ENCODE data around the gene GFRA1.
"Not testable (repeated sequence)": the region's sequence is repeated elsewhere in the genome, so short reads cannot be mapped to it uniquely, and the experiment has no call there.

GFRA1 gene

DNA sequence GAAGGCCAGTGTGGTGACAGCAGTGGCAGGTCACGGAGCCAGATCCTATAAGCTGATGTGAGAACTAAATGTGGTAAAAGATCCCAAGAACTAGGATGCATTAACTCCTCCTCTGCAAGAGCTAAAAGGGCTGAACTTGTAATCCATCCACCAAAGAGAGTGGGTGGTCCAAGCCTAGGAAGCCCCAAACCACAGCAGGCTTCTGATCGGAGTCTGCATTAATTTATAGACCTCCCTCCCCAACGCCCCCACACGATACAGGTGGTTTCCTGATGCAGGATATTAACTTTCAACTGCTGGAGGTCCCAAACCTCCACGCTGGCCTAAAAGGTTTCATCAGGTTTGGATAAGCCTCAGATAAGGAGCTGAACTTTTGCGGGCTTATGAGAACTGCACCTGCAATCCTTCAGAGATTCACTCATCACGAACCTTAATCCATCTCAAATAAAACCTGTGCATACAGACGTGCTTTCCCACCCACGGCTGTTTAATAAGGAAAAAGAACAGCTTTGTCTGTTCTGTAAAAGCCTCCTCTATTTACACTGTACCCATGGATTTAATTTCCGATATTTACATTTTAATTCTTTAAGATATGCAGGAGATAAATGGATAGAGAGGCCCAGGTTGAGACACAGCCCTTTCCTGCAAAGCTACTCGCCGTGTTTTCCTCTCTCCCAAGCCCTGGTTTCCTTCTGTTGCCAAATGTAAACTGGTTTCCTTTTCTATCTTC is 74.9 kb downstream of the GFRA1 start:
- DNase-seq (ENCODE audit: low spot score), result no peak

DNA sequence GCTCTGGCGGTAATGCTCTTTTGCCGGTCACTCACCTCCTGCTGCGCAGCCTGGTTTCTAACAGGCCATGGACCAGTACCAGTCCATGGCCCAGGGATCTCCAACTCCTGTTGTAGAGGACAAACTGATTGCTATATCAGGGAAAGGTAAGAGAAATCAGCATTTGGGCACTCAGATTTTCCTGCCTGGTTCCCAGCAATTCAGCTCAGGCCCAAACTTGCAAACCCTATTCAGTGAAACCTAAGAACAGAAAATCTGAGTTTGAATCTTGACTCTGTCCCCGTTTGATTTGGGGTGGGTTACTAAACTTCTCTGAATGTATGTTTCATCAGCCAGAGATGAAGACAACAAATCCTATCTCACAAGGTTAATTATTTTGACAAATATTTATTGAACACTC is 77.4 kb downstream of the GFRA1 start:
- no peak for DNase-seq (ENCODE audit: low spot score)

DNA sequence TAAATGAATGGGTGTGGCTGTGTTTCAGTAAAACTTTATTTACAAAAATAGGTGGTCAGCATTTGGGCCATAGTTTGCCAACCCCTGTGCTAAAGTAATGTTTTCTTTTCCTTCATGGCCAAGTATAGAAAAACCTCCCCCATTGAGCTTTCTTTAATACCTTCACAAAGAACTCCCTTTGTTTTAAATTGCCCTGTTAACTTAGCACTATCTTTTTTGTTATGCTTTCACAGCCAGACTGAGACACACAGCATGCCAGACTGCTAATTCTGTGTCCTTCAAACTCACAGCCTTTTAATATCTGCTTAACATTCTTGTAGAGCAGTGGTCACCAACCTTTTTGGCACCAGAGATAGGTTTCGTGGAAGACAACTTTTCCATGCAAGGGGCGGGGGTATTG is 78.0 kb downstream of the GFRA1 start:
- no peak for DNase-seq (ENCODE audit: low spot score)

DNA sequence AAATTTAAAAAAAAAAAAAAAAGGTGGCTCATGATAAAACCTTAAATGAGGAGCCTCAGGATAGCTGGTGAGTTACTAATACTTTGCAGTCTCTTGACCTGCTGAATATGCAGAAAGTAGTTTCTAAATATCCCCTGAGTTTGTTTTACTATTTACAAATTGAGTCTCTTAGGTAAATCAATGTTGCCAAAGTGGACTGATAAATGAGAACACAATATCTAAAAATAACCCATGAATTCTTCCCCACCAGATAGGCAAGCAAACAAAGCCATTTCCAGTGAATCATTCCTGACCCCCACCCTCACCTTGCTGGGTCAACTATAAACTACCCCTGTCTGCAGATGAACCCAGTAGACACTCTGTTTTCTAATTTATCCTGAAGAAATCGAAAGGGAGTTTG is 78.9 kb downstream of the GFRA1 start:
- no peak for DNase-seq (ENCODE audit: low spot score)

DNA sequence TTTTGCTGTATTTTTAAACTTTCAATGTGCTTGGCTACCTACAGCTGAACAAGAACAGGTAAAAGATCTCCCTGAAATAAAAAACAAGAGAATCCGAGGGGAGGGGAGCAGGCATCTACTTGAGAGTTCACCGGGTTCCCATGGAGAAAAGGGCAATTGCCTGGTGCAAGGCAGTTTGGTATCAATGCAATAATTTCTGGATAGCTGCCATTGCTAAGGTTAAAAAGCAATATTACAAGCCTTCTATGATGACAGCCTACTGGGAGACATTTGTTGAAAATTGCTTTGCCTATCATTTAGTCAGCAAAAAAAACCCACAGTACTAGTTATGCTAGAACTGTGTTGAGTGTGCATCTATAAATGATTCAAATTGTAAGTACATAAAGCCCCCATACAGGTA is 82.1 kb downstream of the GFRA1 start:
- no peak for DNase-seq (ENCODE audit: low spot score)

DNA sequence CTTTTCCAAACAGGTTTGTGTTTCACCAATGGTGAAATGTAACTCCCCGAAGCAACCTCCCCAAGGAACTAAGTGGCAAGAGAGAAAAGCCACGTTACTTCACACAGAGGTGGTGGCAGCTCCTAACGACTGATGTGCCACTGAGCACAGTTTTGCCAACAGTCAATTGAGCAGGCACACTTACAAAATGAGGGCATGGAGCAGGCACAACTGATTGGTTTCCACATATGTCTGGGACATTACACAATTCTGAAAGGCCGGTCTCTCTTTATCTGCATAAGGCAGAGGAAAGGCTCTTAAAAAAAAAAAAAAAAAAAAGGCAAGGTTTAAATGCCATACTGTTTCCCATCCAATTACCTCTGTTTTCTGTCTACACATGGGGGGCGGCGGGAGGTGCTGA is 86.7 kb downstream of the GFRA1 start:
- no peak for DNase-seq (ENCODE audit: low spot score)

DNA sequence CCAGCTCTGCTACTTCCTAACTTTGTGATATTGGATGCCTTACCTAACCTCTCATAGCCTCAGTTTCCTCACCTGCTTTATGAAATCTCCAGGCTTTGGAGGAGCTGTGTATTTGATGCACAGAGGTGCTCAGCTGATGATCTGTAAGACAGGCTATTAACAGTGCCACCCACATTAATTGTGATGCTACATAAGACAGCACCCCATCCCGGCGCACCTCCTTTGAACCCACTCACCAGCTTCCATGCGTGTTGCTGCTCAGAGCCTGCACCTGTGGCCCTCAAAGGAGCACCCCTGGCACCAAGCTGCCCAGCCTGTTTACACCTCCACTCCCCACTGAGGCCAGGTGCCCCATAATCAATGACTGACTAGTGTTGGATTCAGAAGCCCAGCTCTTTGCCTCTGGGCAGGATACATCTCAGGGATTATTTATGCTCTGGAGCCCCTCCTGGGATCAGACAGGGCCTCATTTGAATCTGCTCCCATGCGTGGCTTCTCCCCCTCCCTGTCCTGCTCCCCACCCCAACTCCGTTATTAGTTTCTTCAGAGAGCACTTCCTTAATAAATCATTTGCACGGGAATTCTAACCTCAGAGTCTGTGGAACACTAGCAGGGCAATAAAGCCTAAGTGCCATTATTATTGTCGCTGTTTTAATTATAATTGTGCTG is 87.7 kb downstream of the GFRA1 start:
- no peak for DNase-seq (ENCODE audit: low spot score)

DNA sequence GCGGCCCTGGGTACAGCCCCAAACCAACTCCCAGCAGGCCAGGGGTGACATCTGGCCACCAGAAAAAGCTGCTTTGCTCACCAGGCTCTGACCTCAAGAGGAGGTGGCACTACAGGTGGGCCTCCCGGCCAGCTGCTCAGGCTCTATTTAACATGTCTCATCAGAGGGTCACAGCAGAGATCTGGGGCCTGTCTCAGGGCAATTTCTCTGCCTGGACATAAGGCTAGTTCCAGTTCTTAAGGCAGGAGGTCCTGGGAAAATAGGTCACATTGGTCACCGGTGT is 88.6 kb downstream of the GFRA1 start:
- no peak for DNase-seq (ENCODE audit: low spot score)

DNA sequence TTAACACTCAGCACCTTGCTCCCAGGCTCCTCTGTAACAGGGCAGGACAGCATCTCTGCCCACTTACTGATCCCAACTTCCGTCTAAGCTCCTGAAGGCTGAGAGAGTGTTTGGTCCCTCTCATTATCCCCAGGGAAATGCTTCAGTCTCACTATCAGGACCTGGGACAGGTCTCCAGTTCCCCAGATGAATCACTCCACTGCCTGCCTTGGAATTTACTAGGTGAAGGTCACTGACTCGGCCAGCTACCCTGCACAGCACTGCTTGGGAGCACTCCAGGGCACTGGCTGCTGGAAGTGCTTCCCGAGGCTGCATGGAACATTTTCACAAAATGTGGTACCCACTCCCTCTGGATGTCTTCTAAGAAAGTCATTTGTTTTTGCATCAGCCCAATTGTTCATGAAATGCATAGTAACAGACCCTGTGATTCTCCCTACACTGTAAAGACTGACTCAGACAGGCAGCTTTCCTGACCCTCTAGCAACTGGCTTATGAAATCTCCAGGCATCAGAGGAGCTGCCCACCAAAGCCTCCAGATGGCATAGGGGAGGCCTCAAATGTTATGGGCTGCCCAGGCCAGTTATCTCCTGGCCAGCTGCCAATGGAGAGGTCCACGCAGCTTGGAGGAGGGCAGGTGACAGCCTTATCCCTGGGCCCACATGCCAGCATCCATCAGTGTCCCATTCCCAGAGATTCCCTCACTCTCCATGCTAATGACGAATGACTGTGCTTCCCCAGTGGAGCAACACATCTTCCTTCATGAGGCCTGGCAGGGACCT is 89.1 kb downstream of the GFRA1 start:
- DNase-seq (ENCODE audit: low spot score), result peak; percentile 72

DNA sequence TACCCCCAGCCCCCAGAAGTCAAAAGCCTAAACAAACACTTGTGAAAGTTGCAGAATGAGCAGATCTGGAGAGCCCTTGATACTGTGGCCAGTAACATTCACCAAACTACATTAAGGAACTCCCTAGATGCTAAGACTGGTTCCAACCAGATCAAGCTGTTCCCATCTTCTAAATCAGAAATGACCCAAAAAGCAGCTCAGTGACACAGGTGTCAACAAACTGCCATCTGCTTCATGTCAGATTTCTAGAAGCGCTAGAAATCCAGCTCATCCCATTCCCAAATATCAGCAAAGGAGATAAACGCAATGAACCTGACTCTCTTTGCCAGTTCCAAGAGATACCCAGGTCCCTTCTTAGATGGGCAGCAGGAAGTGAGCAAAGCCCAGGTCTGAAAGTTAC is 90.6 kb downstream of the GFRA1 start:
- DNase-seq (ENCODE audit: low spot score), result no peak

DNA sequence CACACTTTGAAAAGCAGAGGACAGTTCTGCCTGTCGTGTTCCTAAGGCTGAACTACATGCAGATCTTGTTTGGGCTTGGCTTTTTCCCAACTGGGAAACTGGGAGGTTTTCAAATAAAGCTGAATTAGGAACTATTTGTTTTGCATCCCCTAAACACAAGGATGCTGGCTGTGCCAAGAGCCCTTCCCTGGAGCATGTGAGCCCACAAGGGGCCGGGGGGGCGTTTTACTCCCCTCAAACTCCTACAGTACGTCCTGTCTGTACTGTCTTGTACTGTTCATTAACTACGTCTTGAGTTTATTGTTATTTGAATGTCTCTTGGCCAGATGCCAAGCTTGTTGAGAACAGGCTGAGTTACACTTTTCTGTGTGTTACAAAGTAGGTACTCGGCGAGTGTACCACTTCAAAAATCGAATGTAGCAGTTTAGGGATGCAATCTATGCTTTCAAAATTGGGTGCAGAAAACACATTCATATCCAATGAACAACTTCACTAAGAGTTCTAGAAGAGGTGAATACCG is 94.9 kb downstream of the GFRA1 start:
- no peak for DNase-seq (ENCODE audit: low spot score)

DNA sequence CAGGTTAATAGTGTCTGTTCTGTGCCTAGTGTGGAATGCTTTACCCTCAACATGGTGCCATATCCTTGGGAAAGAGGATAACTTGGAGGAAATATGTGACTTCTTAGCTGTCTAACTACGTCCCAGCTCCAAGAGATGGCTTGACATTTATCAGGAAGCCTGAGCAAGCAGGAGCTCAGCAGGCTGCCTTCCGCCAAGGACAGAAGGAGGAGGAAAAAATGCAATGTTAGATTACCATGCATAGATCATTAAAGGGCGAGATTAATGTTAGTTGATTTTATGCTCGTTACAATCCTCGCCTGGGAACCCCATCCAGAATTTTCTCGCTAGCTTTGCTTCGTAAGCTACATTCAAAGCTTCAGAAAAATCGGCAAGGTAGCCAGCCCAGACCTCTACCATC is 97.8 kb downstream of the GFRA1 start:
- DNase-seq (ENCODE audit: low spot score), result no peak

DNA sequence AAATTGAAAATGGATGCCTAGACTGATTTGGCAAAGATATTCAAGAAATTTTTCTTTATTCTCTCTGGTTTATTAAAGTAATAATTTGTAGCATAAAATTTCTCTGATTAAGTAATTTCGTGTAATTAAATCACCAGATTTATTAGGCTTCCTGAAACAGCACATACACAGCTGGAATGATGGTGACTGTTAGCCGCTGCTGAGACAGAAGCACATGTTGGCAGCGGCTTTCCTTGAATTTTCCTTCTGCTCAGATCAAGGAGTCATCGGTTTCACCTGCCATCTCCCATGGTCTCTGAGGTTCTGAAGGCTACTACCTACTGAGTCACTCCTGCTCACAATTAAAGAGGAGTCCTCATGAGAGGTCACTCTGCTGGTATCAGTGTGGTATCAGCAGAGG is 101.5 kb downstream of the GFRA1 start:
- no peak for DNase-seq (ENCODE audit: low spot score)

DNA sequence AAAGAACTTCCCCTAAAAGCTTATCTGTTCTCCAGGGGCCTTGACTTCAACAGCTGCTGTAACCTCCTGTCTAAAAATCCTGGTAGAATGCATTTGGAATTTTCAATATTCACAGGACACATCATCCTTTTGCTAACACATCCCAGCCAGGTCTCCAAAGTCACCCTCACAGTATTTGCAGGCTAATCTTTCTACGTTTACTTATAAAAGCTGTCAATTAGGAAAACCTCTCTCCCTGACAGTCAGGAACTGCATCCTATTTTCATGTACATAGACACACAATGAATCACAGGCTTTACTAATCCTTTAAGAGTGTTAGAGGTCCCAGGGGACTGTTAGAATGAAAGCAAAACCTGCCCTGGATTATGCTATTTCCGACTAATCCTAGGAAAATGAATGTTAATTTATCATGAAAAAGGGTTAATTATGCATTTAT is 102.2 kb downstream of the GFRA1 start:
- no peak for DNase-seq (ENCODE audit: low spot score)

DNA sequence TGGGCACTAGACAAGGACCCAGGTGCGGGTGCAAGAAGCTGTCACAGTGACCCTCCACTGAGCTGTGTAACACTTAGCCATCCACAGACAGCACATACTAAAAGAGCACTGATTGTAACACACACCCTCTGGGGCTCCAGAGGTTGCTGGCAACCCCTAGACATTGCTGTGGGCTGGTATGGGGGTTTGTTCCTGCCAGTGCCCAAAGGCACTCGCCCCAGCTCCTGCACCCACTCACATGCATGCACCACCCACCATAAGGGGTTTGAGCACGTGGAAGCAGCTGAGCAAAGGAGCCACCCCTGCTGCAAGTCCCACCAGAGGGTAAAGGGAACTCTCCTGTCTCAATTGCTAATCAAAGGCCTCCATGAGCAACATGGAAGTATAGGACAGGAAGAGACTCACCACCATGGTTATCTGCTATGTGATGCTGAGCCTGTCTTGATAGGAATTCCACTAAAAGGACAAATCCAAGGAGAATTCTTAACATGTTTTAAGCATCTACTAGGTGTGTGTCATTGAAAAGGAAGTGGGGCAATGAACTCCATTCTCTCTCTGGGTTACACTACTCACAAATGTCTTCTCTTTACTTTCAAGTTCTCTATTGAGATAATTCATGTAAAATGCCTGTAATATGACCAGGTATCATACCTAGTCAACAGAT is 103.1 kb downstream of the GFRA1 start:
- DNase-seq (ENCODE audit: low spot score), result no peak

DNA sequence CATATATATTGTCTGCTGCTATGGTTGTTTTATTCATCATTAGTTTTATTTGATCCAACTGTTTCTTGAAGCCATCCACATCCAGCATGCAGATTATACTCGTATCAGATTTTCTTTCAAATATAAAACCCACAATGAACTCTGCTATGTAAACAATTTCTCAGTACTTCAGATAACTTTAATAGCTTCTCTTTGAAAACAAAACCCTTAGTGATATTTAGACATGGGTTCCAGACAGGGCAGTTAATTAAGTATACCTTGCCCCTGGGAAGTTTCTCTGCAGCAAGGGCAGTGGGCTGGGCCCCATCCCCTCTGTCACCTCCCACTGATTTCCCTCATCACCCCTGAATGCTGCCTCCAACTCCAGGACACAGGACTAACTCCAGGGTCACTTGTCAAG is 104.3 kb downstream of the GFRA1 start:
- DNase-seq (ENCODE audit: low spot score), result no peak

DNA sequence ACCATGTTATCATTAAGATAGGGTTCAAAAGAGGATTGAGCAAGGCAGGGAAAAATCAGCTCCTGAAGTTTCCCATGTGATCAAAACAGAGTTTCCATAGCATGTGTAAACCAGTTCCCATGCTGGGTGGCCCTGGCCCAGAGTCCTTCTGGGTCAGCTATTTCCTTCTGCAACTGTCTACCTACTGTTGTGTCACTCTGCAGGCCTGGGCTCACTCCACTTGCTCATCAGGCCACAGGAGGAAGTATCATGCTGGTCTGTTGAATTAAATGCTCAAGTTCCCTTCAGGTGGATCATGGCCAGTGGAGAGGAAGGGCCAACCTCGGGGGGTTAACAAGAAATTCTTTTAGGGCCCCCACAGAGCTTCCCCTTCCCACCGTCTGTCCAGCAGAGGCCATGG is 104.7 kb downstream of the GFRA1 start:
- no peak for DNase-seq (ENCODE audit: low spot score)

DNA sequence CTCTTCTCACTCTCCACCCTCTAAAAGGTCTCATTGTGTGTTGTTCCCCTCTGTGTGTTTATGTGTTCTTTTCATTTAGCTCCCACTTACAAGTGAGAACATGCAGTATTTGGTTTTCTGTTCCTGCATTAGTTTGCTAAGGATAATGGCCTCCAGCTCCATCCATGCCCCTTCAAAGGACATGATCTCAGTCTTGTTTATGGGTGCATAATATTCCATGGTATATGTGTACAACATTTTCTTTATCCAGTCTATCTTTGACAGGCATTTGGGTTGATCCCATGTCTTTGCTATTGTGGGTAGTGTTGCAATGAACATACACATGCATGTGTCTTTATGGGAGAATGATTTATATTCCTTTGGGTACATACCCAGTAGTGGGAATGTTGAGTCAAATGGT is 107.1 kb downstream of the GFRA1 start:
- not testable (repeated sequence) for DNase-seq (ENCODE audit: low spot score)

DNA sequence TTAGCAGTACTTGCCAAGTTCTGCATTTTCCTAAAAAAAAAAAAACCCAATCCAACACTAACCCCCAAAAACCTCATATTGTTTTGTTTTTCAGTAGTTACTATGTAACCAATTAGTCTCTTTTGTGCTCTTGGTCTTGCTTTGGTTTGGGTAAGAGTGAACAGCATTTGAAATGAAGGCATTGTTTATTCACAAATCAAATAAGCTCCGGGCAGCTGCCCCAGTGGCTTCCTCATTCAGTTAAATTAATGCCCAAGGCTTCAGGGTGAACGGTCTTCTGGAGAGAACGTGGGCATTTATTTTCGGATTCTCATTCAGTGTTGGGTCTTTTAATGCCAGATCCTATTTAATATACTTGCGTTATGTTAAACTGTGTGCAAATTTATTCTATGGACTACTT is 108.7 kb downstream of the GFRA1 start:
- no peak for DNase-seq (ENCODE audit: low spot score)

DNA sequence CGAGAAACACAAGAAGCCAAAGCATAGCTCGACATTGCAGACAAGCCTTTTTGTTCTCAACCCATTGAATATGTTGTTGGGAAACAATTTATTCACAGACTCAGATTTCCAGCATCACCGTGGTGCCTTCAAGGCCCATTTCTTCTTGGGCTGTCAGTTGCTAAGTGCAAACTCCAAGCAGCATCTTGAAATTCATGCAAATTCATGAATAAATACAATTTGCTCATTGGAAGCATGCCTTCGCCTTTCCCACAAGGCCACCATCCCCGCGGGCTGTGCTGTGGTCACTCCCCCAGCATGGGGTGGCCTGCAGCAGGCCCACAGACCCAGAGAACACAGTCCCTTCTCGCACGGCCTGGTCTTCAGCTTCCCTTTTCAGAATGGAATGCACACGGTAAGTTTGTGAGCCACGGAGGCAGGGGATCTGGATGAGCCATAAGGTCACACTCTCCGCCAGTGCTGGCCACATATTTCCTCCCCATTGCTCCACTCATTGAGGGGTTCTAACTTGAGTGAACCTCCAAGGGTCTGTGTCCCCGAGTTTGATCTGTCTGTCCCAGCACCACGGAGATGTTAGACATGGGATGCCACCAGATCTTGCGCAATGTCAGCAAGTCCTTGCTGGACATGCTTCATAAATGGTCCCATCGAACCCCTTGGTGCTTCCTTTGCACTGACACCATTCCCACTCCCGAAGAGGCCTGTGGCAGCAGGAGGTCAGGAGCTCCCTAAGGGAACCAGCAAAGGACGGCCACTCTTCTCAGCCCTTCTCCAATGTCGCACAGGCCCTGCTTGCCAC is 109.5 kb downstream of the GFRA1 start:
- no peak for DNase-seq (ENCODE audit: low spot score)

DNA sequence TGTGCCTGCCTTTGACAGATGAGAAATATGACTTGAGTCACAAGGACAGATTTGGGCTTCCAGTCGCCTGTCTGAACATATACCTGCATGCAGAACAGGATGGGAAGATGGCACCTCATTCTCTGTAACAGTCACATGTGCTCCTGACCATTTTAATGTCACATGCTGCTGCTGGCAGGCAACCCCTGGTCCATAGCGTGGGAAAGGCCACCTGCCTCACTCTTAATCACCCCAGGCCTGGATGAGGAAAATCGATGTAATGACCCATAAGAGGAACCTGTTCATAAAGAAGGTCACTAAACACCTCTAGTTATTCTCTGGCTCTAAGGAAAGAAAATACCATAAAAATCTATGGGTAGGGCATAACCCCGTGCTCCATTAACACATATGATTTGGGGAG is 110.2 kb downstream of the GFRA1 start:
- no peak for DNase-seq (ENCODE audit: low spot score)

DNA sequence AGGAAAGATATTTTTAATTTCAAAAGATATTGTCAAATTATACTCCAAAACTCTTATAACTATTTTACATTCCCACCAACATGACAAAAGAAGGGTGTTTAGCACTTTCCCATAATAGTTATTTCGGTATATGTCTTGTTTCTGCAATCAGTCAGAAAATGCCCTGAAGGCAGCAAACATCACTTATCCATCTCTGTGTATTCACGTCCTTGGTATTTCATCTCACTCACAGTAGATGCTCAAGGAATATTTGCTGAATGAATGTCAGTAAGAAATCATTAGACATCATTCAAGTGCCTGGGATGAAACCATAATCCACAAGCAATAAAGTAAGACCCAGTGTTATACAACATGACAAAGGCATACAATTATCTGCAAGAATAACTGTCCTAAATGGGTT is 112.7 kb downstream of the GFRA1 start:
- no peak for DNase-seq (ENCODE audit: low spot score)
